GM13977 (cell line): ENCODE measurements around the gene SPATA46.

Experiments
- DNase-seq: peaks from one replicate; pipeline ENCODE4 v3.0.0; 2012; ENCODE audit warnings: low spot score
- in situ Hi-C: fragments of 300-500 bp; cut with MboI; formaldehyde crosslinking; loops from one replicate; pipeline ENCODE4 v1.12.0; 2022; ENCODE audit warnings: low sequenced_read_pairs, low pct_unique_long_range_greater_than_20kb, mixed read lengths, inconsistent platforms; ENCODE audit not compliant: unreplicated experiment
- TF ChIP-seq, protein P1 (sequence below): IDR thresholded peaks from 2 replicates; pipeline ENCODE4 v1.5.1; 2012; ENCODE audit warnings: mild to moderate bottlenecking, control low read depth; ENCODE audit not compliant: insufficient read depth; ENCODE audit errors: extremely low read depth, missing control alignments

SPATA46 gene

GRCh38 chr1:162365284-162366020 is 11.2 kb downstream of the SPATA46 start:
- TF ChIP-seq, protein P1, sequence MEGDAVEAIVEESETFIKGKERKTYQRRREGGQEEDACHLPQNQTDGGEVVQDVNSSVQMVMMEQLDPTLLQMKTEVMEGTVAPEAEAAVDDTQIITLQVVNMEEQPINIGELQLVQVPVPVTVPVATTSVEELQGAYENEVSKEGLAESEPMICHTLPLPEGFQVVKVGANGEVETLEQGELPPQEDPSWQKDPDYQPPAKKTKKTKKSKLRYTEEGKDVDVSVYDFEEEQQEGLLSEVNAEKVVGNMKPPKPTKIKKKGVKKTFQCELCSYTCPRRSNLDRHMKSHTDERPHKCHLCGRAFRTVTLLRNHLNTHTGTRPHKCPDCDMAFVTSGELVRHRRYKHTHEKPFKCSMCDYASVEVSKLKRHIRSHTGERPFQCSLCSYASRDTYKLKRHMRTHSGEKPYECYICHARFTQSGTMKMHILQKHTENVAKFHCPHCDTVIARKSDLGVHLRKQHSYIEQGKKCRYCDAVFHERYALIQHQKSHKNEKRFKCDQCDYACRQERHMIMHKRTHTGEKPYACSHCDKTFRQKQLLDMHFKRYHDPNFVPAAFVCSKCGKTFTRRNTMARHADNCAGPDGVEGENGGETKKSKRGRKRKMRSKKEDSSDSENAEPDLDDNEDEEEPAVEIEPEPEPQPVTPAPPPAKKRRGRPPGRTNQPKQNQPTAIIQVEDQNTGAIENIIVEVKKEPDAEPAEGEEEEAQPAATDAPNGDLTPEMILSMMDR: no peak
- in situ Hi-C loops: no loop called here
- no peak for DNase-seq

DNA sequence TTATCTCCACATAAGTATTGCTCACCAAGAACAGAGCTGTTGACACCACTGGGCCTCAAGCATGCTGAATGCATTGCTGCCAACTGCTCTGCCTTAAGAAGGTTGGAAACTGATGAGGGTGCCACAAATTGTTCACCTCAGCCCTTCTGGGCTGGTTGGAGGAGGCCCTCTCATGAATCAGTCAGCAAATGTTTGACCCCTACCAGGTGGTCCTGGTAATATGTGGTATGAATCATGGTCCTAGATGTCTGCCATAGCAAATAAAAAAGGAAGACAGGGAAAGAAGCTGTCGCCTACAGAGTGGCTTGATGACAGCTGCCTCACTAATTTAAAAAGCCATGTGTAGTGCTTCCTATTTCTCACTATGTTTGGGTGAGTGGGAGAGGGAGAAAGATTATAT is 12.2 kb downstream of the SPATA46 start:
- DNase-seq: no peak

DNA sequence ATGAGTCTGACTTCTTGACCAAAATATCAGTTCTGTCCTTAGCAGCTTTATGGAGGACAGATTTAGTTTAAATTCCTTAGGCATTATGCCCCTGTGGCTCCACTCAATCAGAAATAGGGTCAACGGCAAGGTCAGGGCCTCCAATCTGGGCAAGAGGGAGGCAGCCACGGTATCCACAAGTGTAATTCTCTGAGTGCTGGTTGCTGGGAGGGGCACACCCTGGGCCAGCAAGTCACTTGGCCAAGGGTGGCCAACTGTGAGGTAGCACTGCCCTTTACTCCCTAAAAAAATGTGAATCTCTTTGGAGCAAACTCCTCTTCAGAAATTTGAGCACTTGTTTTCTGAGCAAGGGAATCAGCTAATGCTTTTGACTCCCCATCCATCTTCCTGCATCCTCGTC is 12.8 kb downstream of the SPATA46 start:
- DNase-seq: no peak
- in situ Hi-C loops: no loop called here
- TF ChIP-seq, protein P1: no peak

More for the DNA sequence above, 12.2 kb downstream of the SPATA46 start:
- TF ChIP-seq, protein P1: no peak
- in situ Hi-C loops: no loop called here

GRCh38 chr1:162361349-162361748 is 15.3 kb downstream of the SPATA46 start:
- in situ Hi-C loops: no loop called here
- no peak for DNase-seq

DNA sequence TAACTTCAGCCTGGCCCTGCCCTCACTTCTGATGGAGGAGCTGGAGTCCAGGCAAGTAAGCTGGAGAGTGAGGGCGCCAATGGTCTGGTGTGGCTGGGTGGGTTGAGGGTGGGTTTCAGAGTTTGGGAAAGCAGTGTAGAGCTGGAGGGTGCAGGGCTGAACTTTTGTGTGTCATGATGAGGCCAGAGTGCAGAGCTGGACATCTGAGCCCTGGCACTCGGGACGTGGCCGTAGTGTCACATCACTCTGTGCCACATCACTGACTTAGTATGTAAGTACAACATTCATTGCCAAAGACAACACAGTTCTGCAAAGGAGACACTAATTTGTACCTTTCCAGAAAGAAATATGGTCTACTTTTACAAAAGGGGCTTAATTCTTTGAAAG is 15.8 kb downstream of the SPATA46 start:
- no peak for DNase-seq
- TF ChIP-seq, protein P1: no peak
- in situ Hi-C loops: no loop called here

More at GRCh38 chr1:162361349-162361748, 15.3 kb downstream of the SPATA46 start:
- TF ChIP-seq, protein P1: no peak

DNA sequence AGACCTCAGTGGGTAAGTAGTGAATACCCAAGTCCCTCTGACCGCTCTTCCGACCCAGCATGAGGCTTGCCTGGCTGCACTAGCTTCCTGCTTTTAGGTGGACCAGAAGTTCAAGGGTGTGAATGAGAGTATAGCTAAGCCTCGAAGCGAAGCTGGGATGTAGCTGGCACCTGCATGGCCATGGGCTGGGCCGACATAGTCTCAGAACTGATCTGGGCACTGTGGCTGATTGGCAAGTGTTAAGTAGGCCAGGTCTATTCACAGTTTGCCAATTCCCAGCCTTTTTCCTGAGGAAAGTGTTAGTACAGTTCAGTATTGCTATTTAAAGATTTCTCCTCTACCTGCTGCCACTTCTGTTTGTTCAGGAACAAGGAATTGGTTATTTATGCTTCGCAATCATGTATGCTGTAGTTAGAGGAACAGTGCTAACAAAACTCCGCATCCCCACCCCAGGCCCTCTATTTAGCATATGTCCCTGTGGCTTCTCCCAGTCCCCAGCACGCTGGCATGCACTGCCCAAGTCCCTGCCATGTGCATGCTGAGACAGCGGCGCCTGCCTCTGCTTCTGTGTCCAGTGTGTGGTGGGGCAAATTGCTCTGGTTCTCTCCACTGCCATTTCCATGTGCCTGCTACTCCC is 16.3 kb downstream of the SPATA46 start:
- TF ChIP-seq, protein P1: no peak
- in situ Hi-C loops: no loop called here
- DNase-seq: no peak
